ENCODE results near the gene TMEM127.

DNA sequence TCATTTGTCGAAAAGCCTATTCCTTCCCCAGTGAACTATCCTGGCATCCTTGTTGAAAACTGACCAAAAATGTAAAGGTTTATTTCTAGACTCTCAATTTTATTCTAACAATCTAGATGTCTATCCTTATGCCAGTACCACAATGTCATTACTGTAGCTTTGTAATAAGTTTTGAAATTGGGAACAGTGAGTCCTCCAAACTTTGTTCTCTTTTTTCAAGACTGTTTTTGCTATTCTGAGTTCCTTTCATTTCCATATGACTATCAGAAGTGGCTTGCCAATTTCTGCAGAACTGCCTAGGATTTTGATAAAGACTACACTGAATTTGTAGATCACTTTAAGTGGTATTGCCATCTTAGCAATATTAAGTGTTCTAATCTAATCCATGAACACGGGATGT is 66.9 kb downstream of the TMEM127 start:
- TF ChIP-seq, protein P1, sequence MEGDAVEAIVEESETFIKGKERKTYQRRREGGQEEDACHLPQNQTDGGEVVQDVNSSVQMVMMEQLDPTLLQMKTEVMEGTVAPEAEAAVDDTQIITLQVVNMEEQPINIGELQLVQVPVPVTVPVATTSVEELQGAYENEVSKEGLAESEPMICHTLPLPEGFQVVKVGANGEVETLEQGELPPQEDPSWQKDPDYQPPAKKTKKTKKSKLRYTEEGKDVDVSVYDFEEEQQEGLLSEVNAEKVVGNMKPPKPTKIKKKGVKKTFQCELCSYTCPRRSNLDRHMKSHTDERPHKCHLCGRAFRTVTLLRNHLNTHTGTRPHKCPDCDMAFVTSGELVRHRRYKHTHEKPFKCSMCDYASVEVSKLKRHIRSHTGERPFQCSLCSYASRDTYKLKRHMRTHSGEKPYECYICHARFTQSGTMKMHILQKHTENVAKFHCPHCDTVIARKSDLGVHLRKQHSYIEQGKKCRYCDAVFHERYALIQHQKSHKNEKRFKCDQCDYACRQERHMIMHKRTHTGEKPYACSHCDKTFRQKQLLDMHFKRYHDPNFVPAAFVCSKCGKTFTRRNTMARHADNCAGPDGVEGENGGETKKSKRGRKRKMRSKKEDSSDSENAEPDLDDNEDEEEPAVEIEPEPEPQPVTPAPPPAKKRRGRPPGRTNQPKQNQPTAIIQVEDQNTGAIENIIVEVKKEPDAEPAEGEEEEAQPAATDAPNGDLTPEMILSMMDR (IDR thresholded peaks at IDR 0.05): no peak
- no peak for TF ChIP-seq EZH2 (IDR thresholded peaks at IDR 0.05; ENCODE audit: borderline replicate concordance, insufficient read depth, low read depth, low read length, poor library complexity, severe bottlenecking)
